Measurements from ENCODE around the gene PCDHGA8. TPM values are rescaled to one million over a fixed set of nuclear protein-coding genes. Genes with fewer than 3 reads are reported as not detected.
A peak's percentile ranks its signal among the peaks of the same experiment; 100 is the strongest.

The PCDHGA8 gene
- total and polyA plus RNA-seq, 11 donors, result 0.76 to 14.6 (median 8.1) TPM

DNA sequence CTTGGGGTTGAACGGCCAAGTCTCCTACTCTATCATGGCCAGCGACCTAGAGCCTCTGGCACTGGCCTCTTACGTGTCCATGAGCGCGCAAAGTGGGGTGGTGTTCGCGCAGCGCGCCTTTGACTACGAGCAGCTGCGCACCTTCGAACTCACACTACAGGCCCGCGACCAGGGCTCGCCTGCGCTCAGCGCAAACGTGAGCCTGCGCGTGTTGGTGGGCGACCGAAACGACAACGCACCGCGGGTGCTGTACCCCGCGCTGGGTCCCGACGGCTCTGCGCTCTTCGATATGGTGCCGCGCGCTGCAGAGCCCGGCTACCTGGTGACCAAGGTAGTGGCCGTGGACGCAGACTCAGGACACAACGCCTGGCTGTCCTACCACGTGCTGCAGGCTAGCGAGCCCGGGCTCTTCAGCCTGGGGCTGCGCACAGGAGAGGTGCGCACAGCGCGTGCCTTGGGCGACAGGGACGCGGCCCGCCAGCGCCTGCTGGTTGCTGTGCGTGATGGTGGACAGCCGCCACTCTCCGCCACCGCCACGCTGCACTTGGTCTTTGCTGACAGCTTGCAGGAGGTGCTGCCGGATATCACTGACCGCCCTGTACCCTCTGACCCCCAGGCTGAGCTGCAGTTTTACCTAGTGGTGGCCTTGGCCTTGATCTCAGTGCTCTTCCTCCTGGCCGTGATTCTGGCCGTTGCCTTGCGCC lies 7.3 kb downstream of the PCDHGA8 start:
- H3K4me1 ChIP-seq, result peaks cover 0 to 12% (median 0%) of the 10 kb centered on the region in 12 donors
- peak overlapping the region in 1 of 12 donors; percentile 4 for H3K4me3 ChIP-seq
- H3K27me3 ChIP-seq, result peaks cover 0 to 43% (median 0%) of the 10 kb centered on the region in 9 donors
- no peak for ATAC-seq
- 30 to 57% (median 34%) methylated on average over 18 to 61 of the region's 61 CpGs for WGBS, 4 donors
- intact Hi-C loops (cut with DNase I), result loop anchor here in 2 of 10 donors (10.0 kb wide), 2 partner anchors 55 to 155 kb away; partner anchors contain the start of genes PCDHB15 (in 1 of the 2) and PCDHGA3 (in 1 of the 2)
- TF ChIP-seq, protein P1, sequence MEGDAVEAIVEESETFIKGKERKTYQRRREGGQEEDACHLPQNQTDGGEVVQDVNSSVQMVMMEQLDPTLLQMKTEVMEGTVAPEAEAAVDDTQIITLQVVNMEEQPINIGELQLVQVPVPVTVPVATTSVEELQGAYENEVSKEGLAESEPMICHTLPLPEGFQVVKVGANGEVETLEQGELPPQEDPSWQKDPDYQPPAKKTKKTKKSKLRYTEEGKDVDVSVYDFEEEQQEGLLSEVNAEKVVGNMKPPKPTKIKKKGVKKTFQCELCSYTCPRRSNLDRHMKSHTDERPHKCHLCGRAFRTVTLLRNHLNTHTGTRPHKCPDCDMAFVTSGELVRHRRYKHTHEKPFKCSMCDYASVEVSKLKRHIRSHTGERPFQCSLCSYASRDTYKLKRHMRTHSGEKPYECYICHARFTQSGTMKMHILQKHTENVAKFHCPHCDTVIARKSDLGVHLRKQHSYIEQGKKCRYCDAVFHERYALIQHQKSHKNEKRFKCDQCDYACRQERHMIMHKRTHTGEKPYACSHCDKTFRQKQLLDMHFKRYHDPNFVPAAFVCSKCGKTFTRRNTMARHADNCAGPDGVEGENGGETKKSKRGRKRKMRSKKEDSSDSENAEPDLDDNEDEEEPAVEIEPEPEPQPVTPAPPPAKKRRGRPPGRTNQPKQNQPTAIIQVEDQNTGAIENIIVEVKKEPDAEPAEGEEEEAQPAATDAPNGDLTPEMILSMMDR (IDR thresholded peaks at IDR 0.05), result no peak
- no peak for TF ChIP-seq POLR2A (IDR thresholded peaks at IDR 0.05)
- no peak overlapping the region for H3K27ac ChIP-seq
- no peak for DNase-seq
- H3K36me3 ChIP-seq, result peaks cover 0 to 4% (median 0%) of the 10 kb centered on the region in 9 donors
- H3K9me3 ChIP-seq, result peaks cover 0 to 97% (median 59%) of the 10 kb centered on the region in 12 donors

DNA sequence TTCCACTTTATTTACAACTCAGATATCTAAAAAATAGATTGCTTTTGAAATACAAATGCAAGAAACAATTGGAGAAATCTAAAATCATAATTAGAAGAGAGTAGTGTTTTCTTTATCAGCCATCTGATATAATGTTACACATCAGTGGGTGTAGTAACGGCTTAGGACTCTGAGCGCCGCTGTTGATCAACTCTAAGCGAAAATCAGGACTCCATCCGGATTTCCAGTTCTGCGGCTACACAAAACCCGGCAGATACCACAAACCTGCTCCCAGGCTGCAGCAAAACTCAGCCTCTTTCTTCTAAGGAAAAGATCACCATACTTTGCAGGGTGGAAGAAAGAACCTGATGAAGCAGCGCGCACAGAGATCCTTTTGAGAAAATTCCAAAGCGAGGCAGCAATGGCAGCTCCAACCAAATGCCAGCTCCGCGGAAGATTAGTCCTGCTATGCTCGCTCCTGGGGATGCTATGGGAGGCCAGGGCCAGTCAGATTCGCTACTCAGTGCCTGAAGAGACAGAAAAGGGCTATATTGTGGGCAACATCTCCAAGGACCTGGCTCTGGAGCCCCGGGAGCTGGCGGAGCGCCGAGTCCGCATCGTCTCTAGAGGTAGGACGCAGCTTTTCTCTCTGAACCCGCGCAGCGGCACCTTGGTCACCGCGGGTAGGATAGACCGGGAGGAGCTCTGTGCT lies 10.3 kb downstream of the PCDHGA8 start, which contains the start of gene PCDHGA9:
Gene PCDHGA9, plus strand, starts transcription at position 226 of the 691 bp plus-strand sequence. Its CDS starts 175 bp downstream, at position 401.
- Histone ChIP-seq H3K27me3 (peaks cover 0 to 46% (median 0%) of the 10 kb centered on the region in 9 donors), H3K4me1 (peaks cover 0 to 13% (median 0%) of the 10 kb centered on the region in 12 donors), H3K36me3 (peaks cover 0 to 4% (median 0%) of the 10 kb centered on the region in 9 donors), H3K4me3 (peak within 1 kb of the TSS in 9 of 12 donors; percentile 11 to 35 (median 23)), H3K27ac (no peak within 1 kb of the TSS), H3K9me3 (peaks cover 0 to 97% (median 62%) of the 10 kb centered on the region in 12 donors)
- TF ChIP-seq POLR2A (IDR thresholded peaks at IDR 0.05), result no peak
- TF ChIP-seq, protein P1 (IDR thresholded peaks at IDR 0.05), result peak in 8 of 12 donors; percentile 9 to 32 (median 18)
- no peak for ATAC-seq
- intact Hi-C loops (cut with DNase I), result loop anchor here in 2 of 10 donors (10.0 kb wide), 2 partner anchors 58 to 158 kb away; partner anchors contain the start of genes PCDHB15 (in 1 of the 2) and PCDHGA3 (in 1 of the 2)
- no peak for DNase-seq
- 33 to 49% (median 40%) methylated on average over 26 to 27 of the region's 27 CpGs for WGBS, 4 donors

DNA sequence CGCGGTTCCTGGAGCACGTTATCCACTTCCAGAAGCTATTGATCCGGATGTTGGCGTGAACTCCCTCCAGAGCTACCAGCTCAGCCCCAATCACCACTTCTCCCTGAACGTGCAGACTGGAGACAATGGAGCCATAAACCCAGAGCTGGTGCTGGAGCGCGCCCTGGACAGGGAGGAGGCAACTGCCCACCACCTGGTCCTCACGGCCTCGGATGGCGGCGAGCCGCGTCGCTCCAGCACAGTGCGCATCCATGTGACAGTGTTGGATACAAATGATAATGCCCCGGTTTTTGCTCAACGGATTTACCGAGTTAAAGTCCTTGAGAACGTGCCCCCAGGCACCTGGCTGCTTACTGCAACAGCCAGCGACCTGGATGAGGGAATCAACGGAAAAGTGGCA lies 11.0 kb downstream of the PCDHGA8 start:
- no peak for DNase-seq
- no peak overlapping the region for H3K27ac ChIP-seq
- H3K4me1 ChIP-seq, result peaks cover 0 to 13% (median 0%) of the 10 kb centered on the region in 12 donors
- intact Hi-C loops (cut with DNase I), result loop anchor here in 2 of 10 donors (10.0 kb wide), 2 partner anchors 59 to 159 kb away; partner anchors contain the start of genes PCDHB15 (in 1 of the 2) and PCDHGA3 (in 1 of the 2)
- ATAC-seq, result no peak
- peaks cover 0 to 52% (median 0%) of the 10 kb centered on the region in 9 donors for H3K27me3 ChIP-seq
- 40 to 59% (median 48%) methylated on average over 22 of the region's 22 CpGs for WGBS, 4 donors
- H3K9me3 ChIP-seq, result peaks cover 0 to 100% (median 65%) of the 10 kb centered on the region in 12 donors
- no peak for TF ChIP-seq POLR2A (IDR thresholded peaks at IDR 0.05)
- TF ChIP-seq, protein P1 (IDR thresholded peaks at IDR 0.05), result no peak
- peaks cover 0 to 4% (median 0%) of the 10 kb centered on the region in 9 donors for H3K36me3 ChIP-seq
- H3K4me3 ChIP-seq, result peak overlapping the region in 3 of 12 donors; percentile 22 to 35 (median 24)

Measured in heart left ventricle (tissue), 16 donors.